HG03342 (cell line): Measurements from ENCODE around the gene ZNF416.

Experiments
- ATAC-seq: cut with Tn5 transposase; IDR thresholded peaks from one replicate; pipeline ENCODE4 v1.9.1; 2021; ENCODE audit warnings: mild to moderate bottlenecking, moderate library complexity; ENCODE audit not compliant: unreplicated experiment

The ZNF416 gene

DNA sequence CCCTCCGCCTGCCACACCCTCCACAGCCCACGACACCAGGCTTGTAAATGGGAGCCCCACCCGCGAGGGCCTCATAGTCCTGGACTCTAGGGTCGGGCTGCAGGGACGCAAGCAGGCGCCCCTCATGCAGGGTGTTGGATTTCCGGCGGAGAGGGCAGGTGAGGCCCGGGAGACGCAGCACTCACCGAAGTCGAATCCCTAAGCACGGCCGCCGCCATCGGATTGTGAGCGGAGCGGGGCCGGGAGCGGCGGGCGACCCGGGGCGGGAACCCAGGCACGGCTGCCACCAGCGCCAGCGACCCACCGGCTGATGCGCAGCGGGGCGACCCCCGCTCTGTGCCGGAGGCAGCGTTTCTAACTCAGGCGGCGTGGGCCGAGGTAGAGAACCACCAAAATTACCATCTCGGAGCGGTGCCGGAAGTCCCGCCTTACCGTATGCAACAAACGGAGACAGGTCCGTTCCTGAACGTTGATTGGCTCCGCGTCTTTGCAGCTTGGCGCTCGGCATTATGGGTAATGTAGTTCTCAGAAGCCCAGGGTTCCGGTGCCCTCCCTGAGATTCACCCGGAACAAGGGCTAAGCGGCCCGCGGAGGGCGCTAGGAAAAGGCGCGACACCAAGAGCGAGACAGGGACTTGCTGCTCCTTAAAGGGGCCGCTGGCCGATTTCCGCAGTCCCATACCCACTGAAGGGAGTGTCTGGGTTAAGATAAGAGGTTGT lies at the start of gene ZNF416:
ZNF416 (minus strand) TSS at position 425 of the 719 bp plus-strand sequence; CDS start at position 218, 207 bp downstream.
- peak; percentile 89 for ATAC-seq

DNA sequence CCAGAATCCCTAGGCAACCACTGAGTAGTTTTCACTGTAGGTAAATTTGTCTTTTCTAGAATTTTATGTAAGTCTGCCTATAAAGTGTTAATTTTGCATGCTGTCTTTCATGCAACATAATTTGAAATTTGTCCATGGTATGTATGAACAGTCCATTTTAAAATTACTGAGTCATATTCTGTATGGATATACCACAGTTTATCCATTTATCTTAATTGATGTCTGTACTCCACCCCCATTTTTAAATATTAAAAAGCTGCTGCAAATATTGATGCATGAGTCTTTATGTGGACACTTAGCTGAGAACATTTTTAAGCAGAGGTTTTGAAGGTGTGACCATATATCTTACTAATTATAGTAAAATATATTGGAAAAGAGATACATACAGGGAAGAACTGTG lies 44.4 kb upstream of the ZNF416 start:
- no peak for ATAC-seq

DNA sequence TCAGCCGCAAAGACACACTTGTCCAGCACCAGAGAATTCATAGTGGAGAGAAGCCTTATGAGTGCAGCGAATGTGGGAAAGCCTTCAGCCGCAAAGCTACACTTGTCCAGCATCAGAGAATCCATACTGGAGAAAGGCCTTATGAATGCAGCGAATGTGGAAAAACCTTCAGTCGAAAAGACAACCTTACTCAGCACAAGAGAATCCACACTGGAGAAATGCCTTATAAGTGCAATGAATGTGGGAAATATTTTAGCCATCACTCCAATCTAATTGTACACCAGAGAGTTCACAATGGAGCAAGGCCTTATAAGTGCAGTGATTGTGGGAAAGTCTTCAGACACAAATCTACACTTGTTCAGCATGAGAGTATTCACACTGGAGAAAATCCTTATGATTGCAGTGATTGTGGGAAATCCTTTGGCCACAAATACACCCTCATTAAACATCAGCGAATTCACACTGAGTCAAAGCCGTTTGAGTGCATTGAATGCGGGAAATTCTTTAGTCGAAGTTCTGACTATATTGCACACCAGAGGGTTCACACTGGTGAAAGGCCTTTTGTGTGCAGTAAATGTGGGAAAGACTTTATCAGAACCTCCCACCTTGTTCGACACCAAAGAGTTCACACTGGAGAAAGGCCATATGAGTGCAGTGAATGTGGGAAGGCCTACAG lies 42.1 kb upstream of the ZNF416 start:
- ATAC-seq = no peak

GRCh38 chr19:57615346-57615745 lies 36.6 kb upstream of the ZNF416 start:
- no peak for ATAC-seq

GRCh38 chr19:57613941-57614743 lies 35.4 kb upstream of the ZNF416 start, which contains the start of gene ZNF134:
Gene ZNF134 (plus strand): TSS chr19:57614242. CDS start chr19:57619469, 5,227 bp downstream.
- peak; percentile 96 for ATAC-seq

GRCh38 chr19:57611113-57611512 lies 32.4 kb upstream of the ZNF416 start:
- ATAC-seq = no peak

DNA sequence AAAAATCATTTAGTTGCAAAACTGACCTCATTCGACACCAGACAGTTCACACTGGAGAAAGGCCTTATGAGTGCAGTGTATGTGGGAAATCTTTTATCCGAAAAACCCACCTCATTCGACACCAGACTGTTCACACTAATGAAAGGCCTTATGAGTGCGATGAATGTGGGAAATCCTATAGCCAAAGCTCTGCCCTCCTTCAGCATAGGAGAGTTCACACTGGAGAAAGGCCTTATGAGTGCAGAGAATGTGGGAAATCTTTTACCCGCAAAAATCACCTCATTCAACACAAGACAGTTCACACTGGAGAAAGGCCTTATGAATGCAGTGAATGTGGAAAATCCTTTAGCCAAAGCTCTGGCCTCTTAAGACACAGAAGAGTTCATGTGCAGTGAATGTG lies 28.2 kb upstream of the ZNF416 start:
- no peak for ATAC-seq

DNA sequence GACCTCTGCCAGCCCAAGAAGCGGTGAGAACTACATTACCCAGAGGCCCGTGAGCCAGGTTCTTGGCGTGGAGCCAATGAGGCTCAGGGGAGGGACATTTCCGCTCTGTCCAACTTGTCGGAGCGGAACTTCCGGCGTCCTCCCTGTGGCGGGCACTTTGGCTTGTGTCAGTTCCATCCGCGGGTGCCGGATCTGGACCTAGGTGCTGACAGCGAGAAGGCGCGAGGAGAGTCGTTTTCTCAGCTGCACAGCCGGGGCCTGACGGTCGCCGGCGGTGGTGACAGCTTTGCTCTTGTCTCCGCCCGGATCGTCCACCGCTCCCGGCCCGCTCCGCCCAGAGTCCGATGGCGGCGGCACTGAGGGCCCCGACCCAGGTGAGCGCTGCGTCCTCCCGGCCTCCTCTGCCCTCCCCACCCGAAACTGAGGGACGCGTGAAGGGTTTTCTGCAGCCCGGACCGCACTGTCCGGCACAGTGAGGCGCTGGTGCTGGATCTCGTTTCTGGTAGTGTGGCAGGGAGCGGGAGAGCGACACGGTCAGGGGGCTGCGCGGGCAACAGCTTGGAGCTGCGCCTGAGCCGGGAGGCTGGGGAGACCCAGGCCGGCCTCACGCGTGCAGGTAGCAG lies 21.2 kb upstream of the ZNF416 start, which contains the start of gene ZNF530:
ZNF530 (plus strand) TSS at position 125 of the 623 bp plus-strand sequence. CDS start 4,461 bp downstream, outside the sequence.
- peak; percentile 91 for ATAC-seq

GRCh38 chr19:57599377-57599760 lies 20.7 kb upstream of the ZNF416 start:
- ATAC-seq = peak; percentile 24

DNA sequence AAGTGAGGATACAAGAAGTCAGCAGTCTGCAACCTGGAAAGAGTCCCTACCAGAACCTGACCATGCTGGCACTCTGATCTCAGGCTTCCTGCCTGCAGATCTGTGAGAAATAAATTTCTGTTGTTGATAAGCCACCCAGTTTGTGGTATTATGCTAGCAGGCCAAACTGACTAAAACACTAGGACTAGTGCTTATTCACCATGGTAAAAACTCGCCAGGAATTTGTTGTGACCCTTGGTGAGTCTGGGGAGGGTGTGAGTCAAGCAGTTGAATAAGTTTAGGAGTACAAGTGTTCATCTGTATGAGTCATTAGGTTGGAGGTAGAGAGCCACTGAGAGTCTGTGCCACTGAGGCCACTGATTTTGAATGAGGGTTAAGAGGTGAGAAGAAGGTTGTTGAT lies 8.8 kb upstream of the ZNF416 start:
- no peak for ATAC-seq

DNA sequence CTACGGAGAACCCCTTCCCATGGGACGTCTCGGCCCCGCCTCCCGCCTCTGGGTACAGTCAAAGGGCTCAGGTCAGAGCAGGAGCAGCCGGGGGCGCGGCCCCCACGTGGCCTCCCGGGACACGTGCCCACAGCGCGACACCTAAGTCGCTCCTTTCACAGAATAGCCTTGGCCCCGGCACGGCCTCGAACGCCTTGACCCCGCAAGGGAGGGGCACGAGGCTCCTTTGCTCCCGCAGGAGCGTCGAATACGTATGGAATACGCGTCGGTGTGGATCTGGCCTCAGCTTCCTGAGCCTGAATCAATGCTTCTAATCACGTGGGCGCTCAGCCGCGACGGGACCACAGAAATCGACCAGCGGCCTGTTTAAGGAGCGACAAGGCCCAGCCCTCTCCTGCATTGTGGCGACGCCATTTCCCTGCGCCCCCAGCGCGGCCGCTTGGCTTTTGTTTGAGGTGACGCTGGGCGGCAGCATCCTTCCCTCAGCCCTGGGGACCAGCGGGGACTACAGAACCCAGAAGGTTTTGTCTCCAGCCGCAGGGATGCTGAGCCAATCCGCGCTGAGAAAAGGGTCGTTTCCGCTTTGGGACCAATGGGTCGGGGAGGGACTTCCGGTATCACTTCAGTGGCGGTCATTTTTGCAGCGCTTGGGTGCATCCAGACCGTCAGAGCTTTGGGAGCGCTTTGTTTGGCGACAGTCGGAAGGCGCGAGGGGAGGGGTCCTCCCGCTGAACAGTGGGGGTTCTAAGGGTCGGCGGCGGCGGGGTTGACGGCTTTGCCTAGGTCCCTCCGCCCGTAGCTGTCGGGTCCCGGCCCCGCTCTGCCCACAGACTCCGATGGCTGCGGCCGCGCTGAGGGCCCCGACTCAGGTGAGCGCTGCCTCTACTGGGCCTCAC lies 5.1 kb upstream of the ZNF416 start, which contains the start of gene ZIK1:
ZIK1 (plus strand) TSS at position 625 of the 896 bp plus-strand sequence; CDS start at position 837, 212 bp downstream.
- ATAC-seq = peak; percentile 86

- no peak for ATAC-seq
Observed at GRCh38 chr19:57583104-57583520, 4.4 kb upstream of the ZNF416 start.

DNA sequence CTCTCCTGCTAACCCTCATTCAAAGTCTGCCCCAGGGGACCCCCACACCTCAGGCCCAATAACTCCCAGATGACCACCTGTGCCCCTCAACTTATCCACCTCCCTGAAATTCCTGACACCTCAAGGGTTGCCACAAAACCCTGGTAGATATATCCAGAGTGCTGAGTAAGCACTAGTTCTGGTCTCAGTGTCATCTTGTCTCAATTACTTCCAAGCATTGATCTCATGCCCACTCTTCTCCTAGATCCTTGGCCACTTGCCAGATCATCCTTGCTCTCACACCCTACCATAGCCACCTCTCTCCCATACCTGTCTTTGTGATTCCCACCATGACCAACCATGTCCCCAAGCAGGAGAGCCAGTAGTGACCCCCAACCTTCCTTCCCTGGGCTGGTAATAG lies 2.0 kb downstream of the ZNF416 start:
- ATAC-seq = no peak

DNA sequence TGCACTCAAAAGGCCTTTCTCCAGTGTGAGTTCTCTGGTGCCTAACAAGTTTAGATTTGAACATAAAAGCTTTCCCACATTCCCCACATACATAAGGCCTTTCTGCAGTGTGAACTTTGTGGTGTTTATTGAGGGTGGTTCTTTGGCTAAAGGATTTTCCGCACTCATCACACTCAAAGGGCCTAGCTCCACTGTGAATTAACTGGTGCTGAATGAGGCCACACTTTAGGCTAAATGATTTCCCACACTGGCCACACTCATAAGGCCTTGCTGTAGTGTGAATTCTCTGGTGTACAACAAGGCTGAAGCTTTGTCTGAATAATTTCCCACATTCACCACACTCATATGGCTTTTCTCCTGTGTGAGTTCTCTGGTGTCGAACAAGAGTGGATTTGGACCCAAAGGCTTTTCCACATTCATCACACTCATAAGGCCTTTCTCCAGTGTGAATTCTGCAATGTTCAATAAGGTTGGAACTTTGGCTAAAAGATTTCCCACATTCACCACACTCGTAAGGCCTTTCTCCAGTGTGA lies 6.2 kb downstream of the ZNF416 start:
- ATAC-seq = no peak

DNA sequence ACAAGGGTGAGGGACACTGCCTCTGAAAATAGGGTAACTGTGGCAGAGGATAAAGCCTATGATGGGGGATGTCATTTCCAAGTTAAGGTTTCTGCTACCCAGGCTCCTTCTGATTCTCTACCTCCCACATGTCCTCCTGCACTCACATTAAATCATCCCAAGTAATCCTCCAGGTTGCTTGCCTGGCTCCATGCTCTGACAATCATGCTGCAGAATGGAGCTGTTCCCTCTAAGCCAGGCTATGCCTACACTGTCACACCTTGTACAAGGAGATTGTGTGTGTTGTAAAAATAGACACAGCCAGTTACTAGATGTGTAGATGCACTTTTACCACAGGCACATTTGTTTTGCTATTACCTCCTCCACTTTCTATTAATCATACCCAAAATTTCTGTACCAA lies 8.0 kb downstream of the ZNF416 start:
- ATAC-seq = no peak

- ATAC-seq = no peak
Observed at GRCh38 chr19:57566396-57567265, 12.1 kb downstream of the ZNF416 start.

DNA sequence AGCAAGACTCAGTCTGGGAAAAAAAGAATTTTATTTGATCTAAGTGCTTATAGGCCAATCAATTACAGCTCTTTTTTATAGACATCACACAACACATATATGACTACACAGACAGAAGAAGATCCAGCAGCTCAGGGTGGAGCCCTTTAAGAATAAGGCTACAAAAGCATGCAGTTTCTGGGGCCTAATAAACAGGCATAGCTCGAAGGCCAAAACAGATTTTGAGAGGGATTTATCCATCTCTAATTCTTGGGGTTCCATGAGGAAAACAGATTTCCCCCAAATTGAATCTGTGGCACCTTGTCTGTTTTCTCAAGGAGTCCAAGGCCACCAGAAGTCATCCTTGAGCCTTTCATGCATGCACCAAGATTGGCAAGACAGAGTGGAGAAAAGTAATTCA lies 15.2 kb downstream of the ZNF416 start:
- ATAC-seq = no peak

DNA sequence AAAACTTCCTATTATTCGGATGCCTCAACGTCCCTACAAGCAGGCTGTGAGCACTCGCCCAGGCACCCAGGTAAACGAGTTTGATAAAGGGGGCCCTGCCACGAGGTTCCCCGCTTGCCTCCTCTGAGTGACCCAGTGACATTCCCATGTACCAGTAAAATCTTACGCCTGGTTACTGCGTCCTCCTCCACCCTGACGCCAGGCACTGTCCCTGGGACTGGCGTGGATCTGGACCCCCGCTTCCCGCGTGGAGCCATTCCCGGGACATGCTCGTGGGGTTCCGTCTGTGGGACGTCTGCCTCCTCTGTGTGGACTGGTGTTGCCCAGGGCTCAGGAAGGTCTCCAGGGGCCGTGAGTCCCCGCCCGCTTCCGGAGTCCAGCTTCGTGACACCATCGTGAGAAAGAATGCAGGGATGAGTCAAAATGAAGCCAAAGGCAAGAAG lies 18.6 kb downstream of the ZNF416 start:
- ATAC-seq = no peak
